ENCODE results near the gene PAFAH1B2.

GRCh38 chr11:117097389-117098268 is 46.5 kb upstream of the PAFAH1B2 start:
- TF ChIP-seq, protein P1, sequence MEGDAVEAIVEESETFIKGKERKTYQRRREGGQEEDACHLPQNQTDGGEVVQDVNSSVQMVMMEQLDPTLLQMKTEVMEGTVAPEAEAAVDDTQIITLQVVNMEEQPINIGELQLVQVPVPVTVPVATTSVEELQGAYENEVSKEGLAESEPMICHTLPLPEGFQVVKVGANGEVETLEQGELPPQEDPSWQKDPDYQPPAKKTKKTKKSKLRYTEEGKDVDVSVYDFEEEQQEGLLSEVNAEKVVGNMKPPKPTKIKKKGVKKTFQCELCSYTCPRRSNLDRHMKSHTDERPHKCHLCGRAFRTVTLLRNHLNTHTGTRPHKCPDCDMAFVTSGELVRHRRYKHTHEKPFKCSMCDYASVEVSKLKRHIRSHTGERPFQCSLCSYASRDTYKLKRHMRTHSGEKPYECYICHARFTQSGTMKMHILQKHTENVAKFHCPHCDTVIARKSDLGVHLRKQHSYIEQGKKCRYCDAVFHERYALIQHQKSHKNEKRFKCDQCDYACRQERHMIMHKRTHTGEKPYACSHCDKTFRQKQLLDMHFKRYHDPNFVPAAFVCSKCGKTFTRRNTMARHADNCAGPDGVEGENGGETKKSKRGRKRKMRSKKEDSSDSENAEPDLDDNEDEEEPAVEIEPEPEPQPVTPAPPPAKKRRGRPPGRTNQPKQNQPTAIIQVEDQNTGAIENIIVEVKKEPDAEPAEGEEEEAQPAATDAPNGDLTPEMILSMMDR (conservative IDR thresholded peaks at IDR 0.05; ENCODE audit: low read length) = no peak
- no peak for TF ChIP-seq EZH2phosphoT487 (IDR thresholded peaks at IDR 0.05; ENCODE audit: borderline replicate concordance, low read depth, low read length)

All from OCI-LY7 (cell line).